Neural progenitor cell (in vitro differentiated cells): Measurements from ENCODE around the gene NBEAL2. TPM values are rescaled to one million over a fixed set of nuclear protein-coding genes. Genes with fewer than 3 reads are reported as not detected.

Experiments used
- DNase-seq: peaks from one replicate; pipeline ENCODE4 v3.0.0-alpha.2; 2016; ENCODE audit warnings: low spot score
- H2AFZ ChIP-seq: fragments of 200-600 bp; sonication (generic); replicated peaks from 2 replicates; pipeline ENCODE4 v1.6.1; 2016; ENCODE audit warnings: antibody characterized with exemption
- H3F3A ChIP-seq: fragments of 200-600 bp; sonication (generic); 2 replicates; pipeline ENCODE4 v1.6.1; 2016; ENCODE audit warnings: antibody characterized with exemption, low read depth
- H3K27ac ChIP-seq: fragments of 200-600 bp; sonication (generic); 2 replicates; pipeline ENCODE4 v1.5.1; 2016; ENCODE audit warnings: mild to moderate bottlenecking
- H3K27me3 ChIP-seq: fragments of 200-600 bp; sonication (generic); 2 replicates; pipeline ENCODE4 v1.6.1; 2016; ENCODE audit warnings: mild to moderate bottlenecking, moderate library complexity
- H3K36me3 ChIP-seq: fragments of 200-600 bp; sonication (generic); 2 replicates; pipeline ENCODE4 v1.5.1; 2016
- H3K4me1 ChIP-seq: fragments of 200-600 bp; sonication (generic); 2 replicates; pipeline ENCODE4 v1.6.1; 2016; ENCODE audit warnings: mixed run types
- H3K4me2 ChIP-seq: fragments of 200-600 bp; sonication (generic); 2 replicates; pipeline ENCODE4 v1.6.1; 2016
- H3K4me3 ChIP-seq: fragments of 200-600 bp; sonication (generic); 2 replicates; pipeline ENCODE4 v1.5.1; 2016
- H3K79me2 ChIP-seq: fragments of 200-600 bp; sonication (generic); 2 replicates; pipeline ENCODE4 v1.6.1; 2016; ENCODE audit warnings: low read depth
- H3K9ac ChIP-seq: fragments of 200-600 bp; sonication (generic); 2 replicates; pipeline ENCODE4 v1.6.1; 2016
- H3K9me3 ChIP-seq: fragments of 200-600 bp; sonication (generic); 2 replicates; pipeline ENCODE4 v1.5.1; 2016; ENCODE audit warnings: low read depth
- H4K20me1 ChIP-seq: fragments of 200-600 bp; sonication (generic); 2 replicates; pipeline ENCODE4 v1.6.1; 2016; ENCODE audit warnings: low read depth
- H3K27ac Mint-ChIP-seq: 3 replicates; pipeline ENCODE4 v1.8.0; 2021; ENCODE audit warnings: mixed read lengths
- H3K27me3 Mint-ChIP-seq: 2 replicates; pipeline ENCODE4 v1.8.0; 2022; ENCODE audit warnings: low read depth, mild to moderate bottlenecking, inconsistent platforms, moderate library complexity, mixed read lengths; ENCODE audit not compliant: insufficient read depth
- H3K36me3 Mint-ChIP-seq: 3 replicates; pipeline ENCODE4 v1.8.0; 2021; ENCODE audit warnings: mixed read lengths
- H3K4me1 Mint-ChIP-seq: 3 replicates; pipeline ENCODE4 v1.8.0; 2021; ENCODE audit warnings: mixed read lengths
- H3K4me3 Mint-ChIP-seq: 3 replicates; pipeline ENCODE4 v1.8.0; 2021; ENCODE audit warnings: mild to moderate bottlenecking, moderate library complexity, mixed read lengths
- H3K9me3 Mint-ChIP-seq: 3 replicates; pipeline ENCODE4 v1.8.0; 2020; ENCODE audit warnings: mixed read lengths
- CTCF ChIP-seq: fragments of 200-600 bp; sonication (generic); IDR thresholded peaks from 2 replicates; pipeline ENCODE4 v1.5.1; 2017; ENCODE audit warnings: antibody characterized with exemption, mild to moderate bottlenecking
- EZH2 ChIP-seq: fragments of 200-600 bp; sonication (generic); IDR thresholded peaks from 2 replicates; pipeline ENCODE4 v1.6.1; 2017; ENCODE audit warnings: antibody characterized with exemption, mild to moderate bottlenecking, moderate library complexity
- EZH2phosphoT487 ChIP-seq: fragments of 200-600 bp; sonication (generic); IDR thresholded peaks from 2 replicates; pipeline ENCODE4 v1.6.1; 2017; ENCODE audit warnings: antibody characterized with exemption
- total RNA-seq: library from RNA; depleted of rRNA; stranded (reverse); fragments of >200 nt; gene quantifications from 2 replicates; pipeline ENCODE4 v1.2.3, GENCODE V29; 2015; ENCODE audit warnings: low replicate concordance

The NBEAL2 gene
- total RNA-seq, 1 donor from 2014 or later, result 6.3 TPM

GRCh38 chr3:46960081-46960701 is 19.3 kb upstream of the NBEAL2 start:
- Histone ChIP-seq H3K36me3 (no peaks in the 10 kb centered on the region), H3K27me3 (no peaks in the 10 kb centered on the region), H4K20me1 (peaks cover 66% of the 10 kb centered on the region), H3K79me2 (peaks cover 86% of the 10 kb centered on the region), H3K9ac (no peak overlapping the region), H3F3A (peaks cover 13% of the 10 kb centered on the region), H3K9me3 (peaks cover 7% of the 10 kb centered on the region), H3K4me3 (no peak overlapping the region), H2AFZ (no peak overlapping the region), H3K4me1 (peaks cover 18% of the 10 kb centered on the region), H3K27ac (peak overlapping the region; percentile 87), H3K4me2 (peak overlapping the region; percentile 66)
- peak; percentile 47 for DNase-seq
- Mint-ChIP-seq H3K4me3 (peak overlapping the region; percentile 6), H3K9me3 (peaks cover 10% of the 10 kb centered on the region), H3K36me3 (peaks cover 18% of the 10 kb centered on the region), H3K27me3 (peaks cover 2% of the 10 kb centered on the region), H3K4me1 (peaks cover 33% of the 10 kb centered on the region), H3K27ac (peak overlapping the region; percentile 58)
- TF ChIP-seq EZH2 (no peak), EZH2phosphoT487 (no peak), CTCF (no peak)

- Mint-ChIP-seq H3K4me3 (peak overlapping the region; percentile 9), H3K27ac (peak overlapping the region; percentile 58)
- H3K4me2 ChIP-seq, result peak overlapping the region; percentile 66
Observed at GRCh38 chr3:46960835-46961234, 18.6 kb upstream of the NBEAL2 start.

GRCh38 chr3:46962427-46962826 is 17.0 kb upstream of the NBEAL2 start:
- peaks cover 33% of the 10 kb centered on the region for H3K36me3 Mint-ChIP-seq
- H3K27me3 Mint-ChIP-seq, result peaks cover 4% of the 10 kb centered on the region
- no peak overlapping the region for H3K4me2 ChIP-seq
- H3K4me3 ChIP-seq, result no peak overlapping the region
- H3K9me3 ChIP-seq, result peaks cover 7% of the 10 kb centered on the region
- no peak overlapping the region for H3K27ac Mint-ChIP-seq
- no peak for TF ChIP-seq EZH2phosphoT487
- TF ChIP-seq EZH2, result no peak
- no peak for TF ChIP-seq CTCF
- peaks cover 13% of the 10 kb centered on the region for H3F3A ChIP-seq
- DNase-seq, result no peak
- H3K4me1 ChIP-seq, result peaks cover 18% of the 10 kb centered on the region
- H3K4me1 Mint-ChIP-seq, result peaks cover 33% of the 10 kb centered on the region
- no peak overlapping the region for H3K4me3 Mint-ChIP-seq
- H3K9me3 Mint-ChIP-seq, result peaks cover 10% of the 10 kb centered on the region
- H4K20me1 ChIP-seq, result peaks cover 55% of the 10 kb centered on the region
- H3K9ac ChIP-seq, result no peak overlapping the region
- no peaks in the 10 kb centered on the region for H3K27me3 ChIP-seq
- H3K79me2 ChIP-seq, result peaks cover 86% of the 10 kb centered on the region
- H3K36me3 ChIP-seq, result no peaks in the 10 kb centered on the region
- H3K27ac ChIP-seq, result no peak overlapping the region
- H2AFZ ChIP-seq, result no peak overlapping the region

More at GRCh38 chr3:46960835-46961234, 18.6 kb upstream of the NBEAL2 start:
- no peak overlapping the region for H2AFZ ChIP-seq
- peaks cover 10% of the 10 kb centered on the region for H3K9me3 Mint-ChIP-seq
- peaks cover 33% of the 10 kb centered on the region for H3K4me1 Mint-ChIP-seq
- H3K36me3 Mint-ChIP-seq, result peaks cover 23% of the 10 kb centered on the region
- peaks cover 13% of the 10 kb centered on the region for H3F3A ChIP-seq
- no peaks in the 10 kb centered on the region for H3K36me3 ChIP-seq
- no peak overlapping the region for H3K4me3 ChIP-seq
- H3K79me2 ChIP-seq, result peaks cover 86% of the 10 kb centered on the region
- H3K4me1 ChIP-seq, result peaks cover 18% of the 10 kb centered on the region
- H3K27me3 Mint-ChIP-seq, result peaks cover 2% of the 10 kb centered on the region
- TF ChIP-seq EZH2, result no peak
- no peak for TF ChIP-seq EZH2phosphoT487
- TF ChIP-seq CTCF, result no peak
- H3K9me3 ChIP-seq, result peaks cover 7% of the 10 kb centered on the region
- no peak for DNase-seq
- peaks cover 59% of the 10 kb centered on the region for H4K20me1 ChIP-seq
- peak overlapping the region; percentile 87 for H3K27ac ChIP-seq
- H3K27me3 ChIP-seq, result no peaks in the 10 kb centered on the region
- H3K9ac ChIP-seq, result no peak overlapping the region
